HepG2 (cell line): ENCODE measurements around the gene DND1. TPM values are rescaled to one million over a fixed set of nuclear protein-coding genes. Genes with fewer than 3 reads are reported as not detected.

Source experiments
- ADNP ChIP-seq: sonication (generic); formaldehyde crosslinking; IDR thresholded peaks from 2 replicates; pipeline ENCODE4 v1.4.0; 2020; ENCODE audit warnings: missing genetic modification reagents
- AGO1 ChIP-seq: fragments of 200-400 bp; formaldehyde crosslinking; IDR thresholded peaks from 2 replicates; pipeline ENCODE4 v1.6.1; 2017; ENCODE audit warnings: mild to moderate bottlenecking, low read depth, low read length, moderate library complexity; ENCODE audit not compliant: poor library complexity, severe bottlenecking
- DPF2 ChIP-seq: sonication (generic); formaldehyde crosslinking; IDR thresholded peaks from 2 replicates; pipeline ENCODE4 v1.4.0; 2020; ENCODE audit warnings: mild to moderate bottlenecking, low read depth, missing genetic modification reagents, borderline replicate concordance
- FLYWCH1 ChIP-seq: sonication (generic); formaldehyde crosslinking; IDR thresholded peaks from 2 replicates; pipeline ENCODE4 v1.8.1; 2023; ENCODE audit warnings: mild to moderate bottlenecking, missing genetic modification reagents
- FOXK2 ChIP-seq: fragments of 450-650 bp; IDR thresholded peaks from 2 replicates; pipeline ENCODE4 v1.6.1; 2016
- GATAD2A ChIP-seq: IDR thresholded peaks from 2 replicates; pipeline ENCODE4 v1.6.1; 2016
- KAT8 ChIP-seq: IDR thresholded peaks from 2 replicates; pipeline ENCODE4 v1.6.1; 2016; ENCODE audit warnings: missing genetic modification reagents, missing compliant biosample characterization
- MED13 ChIP-seq: sonication (generic); formaldehyde crosslinking; IDR thresholded peaks from 2 replicates; pipeline ENCODE4 v1.5.0; 2020; ENCODE audit warnings: missing genetic modification reagents
- RFXAP ChIP-seq: sonication (generic); formaldehyde crosslinking; IDR thresholded peaks from 2 replicates; pipeline ENCODE4 v1.4.0; 2020; ENCODE audit warnings: missing genetic modification reagents, borderline replicate concordance
- SIN3A ChIP-seq: IDR thresholded peaks from 2 replicates; pipeline ENCODE4 v1.6.1; 2011; ENCODE audit warnings: low read depth, mild to moderate bottlenecking, control low read depth, low read length, borderline replicate concordance
- SMAD1 ChIP-seq: sonication (generic); formaldehyde crosslinking; IDR thresholded peaks from 2 replicates; pipeline ENCODE4 v1.4.0; 2020; ENCODE audit warnings: missing genetic modification reagents, low read depth, mild to moderate bottlenecking, borderline replicate concordance
- ZNF136 ChIP-seq: sonication (generic); formaldehyde crosslinking; IDR thresholded peaks from 2 replicates; pipeline ENCODE4 v1.8.1; 2022; ENCODE audit warnings: low read depth, mild to moderate bottlenecking, moderate library complexity, missing genetic modification reagents
- ZNF263 ChIP-seq: sonication (generic); formaldehyde crosslinking; IDR thresholded peaks from 2 replicates; pipeline ENCODE4 v1.4.0; 2020; ENCODE audit warnings: missing genetic modification reagents
- ZNF773 ChIP-seq: sonication (generic); formaldehyde crosslinking; IDR thresholded peaks from 2 replicates; pipeline ENCODE4 v1.4.0; 2020; ENCODE audit warnings: missing genetic modification reagents, borderline replicate concordance
- polyA plus RNA-seq, 8 experiments: library from polyadenylated mRNA; depleted of rRNA in 3 of 8; stranded (reverse) in 7 of 8; unstranded in 1 of 8; fragments of >200 nt; fragmentation: Illumina TruSeq in 4 of 8; extraction: Trizol in 4 of 8; gene quantifications; 2 replicates each; pipeline versions ENCODE4 v1.2.1 to v1.2.3, GENCODE V29; 2011 to 2016; ENCODE audit warnings: low read depth in 4 of 8, missing spikeins in 1 of 8, mixed read lengths in 1 of 8; ENCODE audit not compliant: insufficient read depth in 1 of 8
- total RNA-seq, 5 experiments: library from RNA; depleted of rRNA; stranded (reverse); fragments of >200 nt; fragmentation: Illumina TruSeq; extraction: Trizol; gene quantifications; 2 replicates each; pipeline ENCODE4 v1.2.3, GENCODE V29; 2016; ENCODE audit warnings: low read depth in 1 of 5
- TF ChIP-seq, protein P1 (sequence below): sonication (generic); formaldehyde crosslinking; IDR thresholded peaks from 2 replicates; pipeline ENCODE4 v1.4.0; 2020; ENCODE audit warnings: missing genetic modification reagents
- TF ChIP-seq, protein P2 (sequence below), 2 experiments: IDR thresholded peaks; 2 replicates each; pipeline ENCODE4 v1.6.1; 2011 to 2012; ENCODE audit warnings: low read length in 2 of 2, borderline replicate concordance in 1 of 2, low read depth in 1 of 2, mild to moderate bottlenecking in 1 of 2, moderate library complexity in 1 of 2
- TF ChIP-seq, protein P3 (sequence below): sonication (generic); IDR thresholded peaks from 2 replicates; pipeline ENCODE4 v1.6.1; 2016; ENCODE audit warnings: low read depth, borderline replicate concordance
- TF ChIP-seq, protein P4 (sequence below): sonication (generic); formaldehyde crosslinking; IDR thresholded peaks from 2 replicates; pipeline ENCODE4 v1.5.0; 2020; ENCODE audit warnings: mild to moderate bottlenecking, low read depth, missing genetic modification reagents, borderline replicate concordance

Gene DND1
- total and polyA plus RNA-seq, 2 of the 13 experiments (the other 11 are each of a cell fraction or from before 2014, with no cell fraction given), result 0.48 to 0.55 TPM

DNA sequence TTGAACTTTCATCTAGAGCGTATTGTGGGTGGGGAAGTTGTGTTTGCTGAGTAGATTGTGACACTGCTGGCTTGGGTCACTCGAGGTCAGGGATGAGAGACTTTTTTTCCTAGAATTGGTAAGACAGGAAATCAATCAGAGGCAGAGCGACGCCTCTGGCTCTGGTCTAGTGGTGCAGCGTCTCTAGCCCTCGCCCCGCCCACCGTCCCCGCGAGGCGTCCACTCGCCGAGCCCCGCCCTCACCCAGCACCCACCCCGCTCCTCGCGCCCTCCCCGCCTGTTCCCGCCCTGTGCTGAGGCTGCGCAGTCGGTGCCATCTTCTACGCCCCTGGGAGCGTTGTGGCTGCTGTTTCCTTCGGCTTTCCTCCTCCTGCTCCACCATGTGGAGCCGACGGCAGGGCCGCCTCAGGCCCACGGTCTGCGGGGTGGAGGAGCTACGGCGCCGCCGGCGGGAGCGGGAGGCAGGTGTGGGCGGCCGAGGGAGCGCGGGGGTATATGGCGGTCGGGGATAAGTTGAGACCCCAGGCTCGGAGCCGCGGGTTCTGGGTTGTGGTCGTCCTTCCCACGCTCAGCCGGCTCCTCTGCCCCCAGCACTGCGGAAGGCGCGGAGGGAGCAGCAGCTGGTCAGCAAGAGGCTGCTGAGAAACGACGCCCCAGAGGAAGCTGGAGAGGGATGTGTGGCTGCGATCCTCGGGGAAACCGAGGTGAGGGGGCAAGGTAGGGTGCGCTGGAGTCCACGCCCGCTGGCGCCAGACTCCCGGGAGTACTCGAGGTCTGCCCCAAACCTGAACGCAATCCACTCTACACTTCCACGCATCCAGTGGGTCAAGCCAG lies 34.0 kb downstream of the DND1 start, which contains the start of gene TMCO6 (continued):
- TF ChIP-seq, protein P1, sequence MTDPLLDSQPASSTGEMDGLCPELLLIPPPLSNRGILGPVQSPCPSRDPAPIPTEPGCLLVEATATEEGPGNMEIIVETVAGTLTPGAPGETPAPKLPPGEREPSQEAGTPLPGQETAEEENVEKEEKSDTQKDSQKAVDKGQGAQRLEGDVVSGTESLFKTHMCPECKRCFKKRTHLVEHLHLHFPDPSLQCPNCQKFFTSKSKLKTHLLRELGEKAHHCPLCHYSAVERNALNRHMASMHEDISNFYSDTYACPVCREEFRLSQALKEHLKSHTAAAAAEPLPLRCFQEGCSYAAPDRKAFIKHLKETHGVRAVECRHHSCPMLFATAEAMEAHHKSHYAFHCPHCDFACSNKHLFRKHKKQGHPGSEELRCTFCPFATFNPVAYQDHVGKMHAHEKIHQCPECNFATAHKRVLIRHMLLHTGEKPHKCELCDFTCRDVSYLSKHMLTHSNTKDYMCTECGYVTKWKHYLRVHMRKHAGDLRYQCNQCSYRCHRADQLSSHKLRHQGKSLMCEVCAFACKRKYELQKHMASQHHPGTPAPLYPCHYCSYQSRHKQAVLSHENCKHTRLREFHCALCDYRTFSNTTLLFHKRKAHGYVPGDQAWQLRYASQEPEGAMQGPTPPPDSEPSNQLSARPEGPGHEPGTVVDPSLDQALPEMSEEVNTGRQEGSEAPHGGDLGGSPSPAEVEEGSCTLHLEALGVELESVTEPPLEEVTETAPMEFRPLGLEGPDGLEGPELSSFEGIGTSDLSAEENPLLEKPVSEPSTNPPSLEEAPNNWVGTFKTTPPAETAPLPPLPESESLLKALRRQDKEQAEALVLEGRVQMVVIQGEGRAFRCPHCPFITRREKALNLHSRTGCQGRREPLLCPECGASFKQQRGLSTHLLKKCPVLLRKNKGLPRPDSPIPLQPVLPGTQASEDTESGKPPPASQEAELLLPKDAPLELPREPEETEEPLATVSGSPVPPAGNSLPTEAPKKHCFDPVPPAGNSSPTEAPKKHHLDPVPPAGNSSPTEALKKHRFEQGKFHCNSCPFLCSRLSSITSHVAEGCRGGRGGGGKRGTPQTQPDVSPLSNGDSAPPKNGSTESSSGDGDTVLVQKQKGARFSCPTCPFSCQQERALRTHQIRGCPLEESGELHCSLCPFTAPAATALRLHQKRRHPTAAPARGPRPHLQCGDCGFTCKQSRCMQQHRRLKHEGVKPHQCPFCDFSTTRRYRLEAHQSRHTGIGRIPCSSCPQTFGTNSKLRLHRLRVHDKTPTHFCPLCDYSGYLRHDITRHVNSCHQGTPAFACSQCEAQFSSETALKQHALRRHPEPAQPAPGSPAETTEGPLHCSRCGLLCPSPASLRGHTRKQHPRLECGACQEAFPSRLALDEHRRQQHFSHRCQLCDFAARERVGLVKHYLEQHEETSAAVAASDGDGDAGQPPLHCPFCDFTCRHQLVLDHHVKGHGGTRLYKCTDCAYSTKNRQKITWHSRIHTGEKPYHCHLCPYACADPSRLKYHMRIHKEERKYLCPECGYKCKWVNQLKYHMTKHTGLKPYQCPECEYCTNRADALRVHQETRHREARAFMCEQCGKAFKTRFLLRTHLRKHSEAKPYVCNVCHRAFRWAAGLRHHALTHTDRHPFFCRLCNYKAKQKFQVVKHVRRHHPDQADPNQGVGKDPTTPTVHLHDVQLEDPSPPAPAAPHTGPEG (CRISPR knock-in tag), result no peak
- TF ChIP-seq ZNF773 (CRISPR knock-in tag), result peak; percentile 24; the same call in 1 of the 2 replicates
- TF ChIP-seq RFXAP (CRISPR knock-in tag), result 0 out of 2 replicates have a peak, but pooled peaks have one; percentile 43
- TF ChIP-seq ZNF263 (CRISPR knock-in tag), result no peak; the same call in 1 of the 2 replicates
- peak; percentile 80 for TF ChIP-seq KAT8
- no peak for TF ChIP-seq ZNF136
- TF ChIP-seq ADNP (CRISPR knock-in tag), result no peak
- TF ChIP-seq, protein P2, sequence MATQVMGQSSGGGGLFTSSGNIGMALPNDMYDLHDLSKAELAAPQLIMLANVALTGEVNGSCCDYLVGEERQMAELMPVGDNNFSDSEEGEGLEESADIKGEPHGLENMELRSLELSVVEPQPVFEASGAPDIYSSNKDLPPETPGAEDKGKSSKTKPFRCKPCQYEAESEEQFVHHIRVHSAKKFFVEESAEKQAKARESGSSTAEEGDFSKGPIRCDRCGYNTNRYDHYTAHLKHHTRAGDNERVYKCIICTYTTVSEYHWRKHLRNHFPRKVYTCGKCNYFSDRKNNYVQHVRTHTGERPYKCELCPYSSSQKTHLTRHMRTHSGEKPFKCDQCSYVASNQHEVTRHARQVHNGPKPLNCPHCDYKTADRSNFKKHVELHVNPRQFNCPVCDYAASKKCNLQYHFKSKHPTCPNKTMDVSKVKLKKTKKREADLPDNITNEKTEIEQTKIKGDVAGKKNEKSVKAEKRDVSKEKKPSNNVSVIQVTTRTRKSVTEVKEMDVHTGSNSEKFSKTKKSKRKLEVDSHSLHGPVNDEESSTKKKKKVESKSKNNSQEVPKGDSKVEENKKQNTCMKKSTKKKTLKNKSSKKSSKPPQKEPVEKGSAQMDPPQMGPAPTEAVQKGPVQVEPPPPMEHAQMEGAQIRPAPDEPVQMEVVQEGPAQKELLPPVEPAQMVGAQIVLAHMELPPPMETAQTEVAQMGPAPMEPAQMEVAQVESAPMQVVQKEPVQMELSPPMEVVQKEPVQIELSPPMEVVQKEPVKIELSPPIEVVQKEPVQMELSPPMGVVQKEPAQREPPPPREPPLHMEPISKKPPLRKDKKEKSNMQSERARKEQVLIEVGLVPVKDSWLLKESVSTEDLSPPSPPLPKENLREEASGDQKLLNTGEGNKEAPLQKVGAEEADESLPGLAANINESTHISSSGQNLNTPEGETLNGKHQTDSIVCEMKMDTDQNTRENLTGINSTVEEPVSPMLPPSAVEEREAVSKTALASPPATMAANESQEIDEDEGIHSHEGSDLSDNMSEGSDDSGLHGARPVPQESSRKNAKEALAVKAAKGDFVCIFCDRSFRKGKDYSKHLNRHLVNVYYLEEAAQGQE (IDR thresholded peaks at IDR 0.05; ENCODE audit: borderline replicate concordance in 1 of 2, low read depth in 1 of 2, low read length in 2 of 2), result no peak; a peak in 1 of 4 replicates
- peak; percentile 62 for TF ChIP-seq AGO1
- 0 out of 2 replicates have a peak, but pooled peaks have one; percentile 46 for TF ChIP-seq SIN3A
- TF ChIP-seq, protein P3, sequence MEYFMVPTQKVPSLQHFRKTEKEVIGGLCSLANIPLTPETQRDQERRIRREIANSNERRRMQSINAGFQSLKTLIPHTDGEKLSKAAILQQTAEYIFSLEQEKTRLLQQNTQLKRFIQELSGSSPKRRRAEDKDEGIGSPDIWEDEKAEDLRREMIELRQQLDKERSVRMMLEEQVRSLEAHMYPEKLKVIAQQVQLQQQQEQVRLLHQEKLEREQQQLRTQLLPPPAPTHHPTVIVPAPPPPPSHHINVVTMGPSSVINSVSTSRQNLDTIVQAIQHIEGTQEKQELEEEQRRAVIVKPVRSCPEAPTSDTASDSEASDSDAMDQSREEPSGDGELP, result peak; percentile 43; the same call in 1 of the 2 replicates
- TF ChIP-seq, protein P4, sequence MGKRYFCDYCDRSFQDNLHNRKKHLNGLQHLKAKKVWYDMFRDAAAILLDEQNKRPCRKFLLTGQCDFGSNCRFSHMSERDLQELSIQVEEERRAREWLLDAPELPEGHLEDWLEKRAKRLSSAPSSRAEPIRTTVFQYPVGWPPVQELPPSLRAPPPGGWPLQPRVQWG (CRISPR knock-in tag), result no peak
- peak; percentile 87 for TF ChIP-seq GATAD2A (CRISPR knock-in tag)
- peak; percentile 37; the same call in 1 of the 2 replicates for TF ChIP-seq SMAD1
- no peak for TF ChIP-seq MED13 (CRISPR knock-in tag)
- TF ChIP-seq DPF2 (CRISPR knock-in tag), result peak; percentile 50; the same call in 1 of the 2 replicates
- peak; percentile 53; the same call in 1 of the 2 replicates for TF ChIP-seq FOXK2
- no peak for TF ChIP-seq FLYWCH1
